ENCODE measurements around the gene TXNL4B.

DNA sequence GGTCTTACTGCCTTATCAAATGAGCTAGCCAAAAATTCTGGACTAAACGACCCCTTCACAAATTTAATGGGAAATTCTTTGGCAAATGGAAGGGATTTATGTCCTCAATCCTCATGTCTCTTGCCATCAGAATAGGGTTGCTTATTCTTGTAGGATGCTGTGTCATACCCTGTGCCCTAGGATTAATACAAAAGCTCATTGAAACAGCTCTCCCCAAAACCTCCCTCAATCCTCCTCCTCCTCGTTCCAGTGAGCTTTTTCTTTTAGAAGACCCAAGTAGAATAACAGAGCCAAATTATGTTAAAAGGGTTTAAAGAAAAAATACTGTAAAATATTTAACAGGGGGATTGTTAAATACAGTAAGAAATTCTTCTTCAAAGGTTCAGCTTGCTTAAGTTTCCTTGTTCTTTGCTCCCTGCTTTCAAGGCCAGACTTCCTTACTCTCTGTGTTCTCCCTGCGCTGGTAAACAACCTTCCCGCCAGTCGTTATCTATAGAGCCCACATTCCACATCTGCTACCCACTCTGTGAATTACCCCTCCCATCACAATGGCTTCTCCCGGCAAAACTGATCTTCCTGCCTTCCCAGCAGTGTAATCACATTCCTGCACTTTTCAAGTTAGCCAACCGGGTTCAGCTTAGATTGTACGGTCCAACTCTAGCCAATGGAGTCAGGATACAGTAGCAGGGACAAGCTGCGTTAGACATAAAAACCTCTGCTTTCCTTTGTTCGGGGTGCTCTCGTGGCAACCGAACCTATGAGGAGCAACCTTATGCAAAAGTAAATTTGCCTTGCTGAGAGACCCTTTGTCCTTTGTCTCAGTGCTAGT lies 20.7 kb downstream of the TXNL4B start:
- TF ChIP-seq, protein P1, sequence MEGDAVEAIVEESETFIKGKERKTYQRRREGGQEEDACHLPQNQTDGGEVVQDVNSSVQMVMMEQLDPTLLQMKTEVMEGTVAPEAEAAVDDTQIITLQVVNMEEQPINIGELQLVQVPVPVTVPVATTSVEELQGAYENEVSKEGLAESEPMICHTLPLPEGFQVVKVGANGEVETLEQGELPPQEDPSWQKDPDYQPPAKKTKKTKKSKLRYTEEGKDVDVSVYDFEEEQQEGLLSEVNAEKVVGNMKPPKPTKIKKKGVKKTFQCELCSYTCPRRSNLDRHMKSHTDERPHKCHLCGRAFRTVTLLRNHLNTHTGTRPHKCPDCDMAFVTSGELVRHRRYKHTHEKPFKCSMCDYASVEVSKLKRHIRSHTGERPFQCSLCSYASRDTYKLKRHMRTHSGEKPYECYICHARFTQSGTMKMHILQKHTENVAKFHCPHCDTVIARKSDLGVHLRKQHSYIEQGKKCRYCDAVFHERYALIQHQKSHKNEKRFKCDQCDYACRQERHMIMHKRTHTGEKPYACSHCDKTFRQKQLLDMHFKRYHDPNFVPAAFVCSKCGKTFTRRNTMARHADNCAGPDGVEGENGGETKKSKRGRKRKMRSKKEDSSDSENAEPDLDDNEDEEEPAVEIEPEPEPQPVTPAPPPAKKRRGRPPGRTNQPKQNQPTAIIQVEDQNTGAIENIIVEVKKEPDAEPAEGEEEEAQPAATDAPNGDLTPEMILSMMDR (IDR thresholded peaks at IDR 0.05) = no peak
- TF ChIP-seq POLR2AphosphoS5 (IDR thresholded peaks at IDR 0.05; ENCODE audit: low read depth, low read length) = no peak
- TF ChIP-seq, protein P2, sequence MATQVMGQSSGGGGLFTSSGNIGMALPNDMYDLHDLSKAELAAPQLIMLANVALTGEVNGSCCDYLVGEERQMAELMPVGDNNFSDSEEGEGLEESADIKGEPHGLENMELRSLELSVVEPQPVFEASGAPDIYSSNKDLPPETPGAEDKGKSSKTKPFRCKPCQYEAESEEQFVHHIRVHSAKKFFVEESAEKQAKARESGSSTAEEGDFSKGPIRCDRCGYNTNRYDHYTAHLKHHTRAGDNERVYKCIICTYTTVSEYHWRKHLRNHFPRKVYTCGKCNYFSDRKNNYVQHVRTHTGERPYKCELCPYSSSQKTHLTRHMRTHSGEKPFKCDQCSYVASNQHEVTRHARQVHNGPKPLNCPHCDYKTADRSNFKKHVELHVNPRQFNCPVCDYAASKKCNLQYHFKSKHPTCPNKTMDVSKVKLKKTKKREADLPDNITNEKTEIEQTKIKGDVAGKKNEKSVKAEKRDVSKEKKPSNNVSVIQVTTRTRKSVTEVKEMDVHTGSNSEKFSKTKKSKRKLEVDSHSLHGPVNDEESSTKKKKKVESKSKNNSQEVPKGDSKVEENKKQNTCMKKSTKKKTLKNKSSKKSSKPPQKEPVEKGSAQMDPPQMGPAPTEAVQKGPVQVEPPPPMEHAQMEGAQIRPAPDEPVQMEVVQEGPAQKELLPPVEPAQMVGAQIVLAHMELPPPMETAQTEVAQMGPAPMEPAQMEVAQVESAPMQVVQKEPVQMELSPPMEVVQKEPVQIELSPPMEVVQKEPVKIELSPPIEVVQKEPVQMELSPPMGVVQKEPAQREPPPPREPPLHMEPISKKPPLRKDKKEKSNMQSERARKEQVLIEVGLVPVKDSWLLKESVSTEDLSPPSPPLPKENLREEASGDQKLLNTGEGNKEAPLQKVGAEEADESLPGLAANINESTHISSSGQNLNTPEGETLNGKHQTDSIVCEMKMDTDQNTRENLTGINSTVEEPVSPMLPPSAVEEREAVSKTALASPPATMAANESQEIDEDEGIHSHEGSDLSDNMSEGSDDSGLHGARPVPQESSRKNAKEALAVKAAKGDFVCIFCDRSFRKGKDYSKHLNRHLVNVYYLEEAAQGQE (IDR thresholded peaks at IDR 0.05; ENCODE audit: insufficient read depth in 1 of 2, low read depth in 2 of 2, low read length in 1 of 2) = no peak
- no peak for TF ChIP-seq SIN3A (IDR thresholded peaks at IDR 0.05; ENCODE audit: borderline replicate concordance, insufficient read depth, low read depth, low read length)
- TF ChIP-seq TCF7L2 (IDR thresholded peaks at IDR 0.05; ENCODE audit: low read depth, low read length) = no peak

All from Panc1 (cell line).